ENCODE results near the gene ZBTB8OS. TPM values are rescaled to one million over a fixed set of nuclear protein-coding genes. Genes with fewer than 3 reads are reported as not detected.
A peak's percentile ranks its signal among the peaks of the same experiment; 100 is the strongest.

ZBTB8OS gene
- polyA plus RNA-seq, 4 donors, result 44.9 to 98.4 (median 73.3) TPM

DNA sequence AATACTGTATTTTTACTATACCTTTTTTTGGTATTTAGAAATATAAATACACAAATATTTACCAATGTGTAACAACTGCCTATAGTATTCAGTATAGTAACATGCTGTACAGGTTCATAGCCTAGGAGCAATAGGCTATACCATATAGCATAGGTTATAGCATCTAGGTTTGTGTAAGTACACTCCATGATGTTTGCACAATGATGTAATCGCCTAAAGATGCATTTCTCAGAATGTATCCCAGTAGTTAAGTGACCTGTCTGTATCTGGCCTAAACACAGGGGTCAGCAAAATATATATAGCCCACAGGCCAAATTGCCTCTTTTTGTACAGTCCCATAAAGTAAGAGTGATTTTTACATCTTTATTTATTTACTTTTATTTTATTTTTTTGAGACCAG, 24.2 kb downstream of the ZBTB8OS start:
- no peaks in the 10 kb centered on the region for H3K27me3 ChIP-seq (ENCODE audit: control insufficient read depth in 3 of 3, insufficient read depth in 3 of 3, low read length in 3 of 3)
- 92 to 97% (median 97%) methylated on average over 1 of the region's 1 CpG for WGBS, 3 donors
- no peaks in the 10 kb centered on the region for H3K4me1 ChIP-seq (ENCODE audit: control insufficient read depth in 3 of 3, insufficient read depth in 2 of 3, low read depth in 1 of 3, low read length in 2 of 3)
- H3K9me3 ChIP-seq (ENCODE audit: control insufficient read depth in 2 of 2, insufficient read depth in 1 of 2, low read depth in 1 of 2, low read length in 1 of 2), result no peaks in the 10 kb centered on the region
- DNase-seq (no peak), FAIRE-seq (no peak)
- peaks cover 6 to 37% (median 6%) of the 10 kb centered on the region in 3 donors for H3K36me3 ChIP-seq (ENCODE audit: control insufficient read depth in 3 of 3, insufficient read depth in 2 of 3, low read depth in 1 of 3, low read length in 3 of 3)
- no peak overlapping the region for H3K27ac ChIP-seq (ENCODE audit: low read depth in 1 of 3, low read length in 2 of 3)
- no peak overlapping the region for H3K4me3 ChIP-seq (ENCODE audit: low read depth in 1 of 3, low read length in 3 of 3)

DNA sequence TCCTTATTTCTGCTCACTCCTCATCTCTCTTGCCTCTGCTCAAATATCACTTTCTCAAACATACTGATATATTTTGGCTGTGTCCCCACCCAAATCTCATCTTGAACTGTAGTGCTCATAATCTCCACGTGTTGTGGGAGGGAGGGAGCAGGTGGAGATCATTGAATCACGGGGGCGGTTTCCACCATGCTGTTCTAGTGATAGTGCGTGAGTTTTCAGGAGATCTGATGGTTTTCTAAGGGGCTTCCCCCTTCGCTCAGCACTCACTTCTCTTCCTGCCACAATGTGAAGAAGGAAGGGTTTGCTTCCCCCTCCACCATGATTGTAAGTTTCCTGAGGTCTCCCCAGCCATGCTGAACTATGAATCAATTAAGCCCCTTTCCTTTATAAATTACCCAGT, 26.6 kb downstream of the ZBTB8OS start:
- peaks cover 6 to 27% (median 6%) of the 10 kb centered on the region in 3 donors for H3K36me3 ChIP-seq (ENCODE audit: control insufficient read depth in 3 of 3, insufficient read depth in 2 of 3, low read depth in 1 of 3, low read length in 3 of 3)
- no peaks in the 10 kb centered on the region for H3K27me3 ChIP-seq (ENCODE audit: control insufficient read depth in 3 of 3, insufficient read depth in 3 of 3, low read length in 3 of 3)
- peaks cover 0 to under 1% of the 10 kb centered on the region in 2 donors for H3K9me3 ChIP-seq (ENCODE audit: control insufficient read depth in 2 of 2, insufficient read depth in 1 of 2, low read depth in 1 of 2, low read length in 1 of 2)
- WGBS, 3 donors, result 68 to 77% (median 73%) methylated on average over 5 of the region's 5 CpGs
- DNase-seq (no peak), FAIRE-seq (no peak)
- H3K27ac ChIP-seq (ENCODE audit: low read depth in 1 of 3, low read length in 2 of 3), result no peak overlapping the region
- no peak overlapping the region for H3K4me3 ChIP-seq (ENCODE audit: low read depth in 1 of 3, low read length in 3 of 3)
- no peaks in the 10 kb centered on the region for H3K4me1 ChIP-seq (ENCODE audit: control insufficient read depth in 3 of 3, insufficient read depth in 2 of 3, low read depth in 1 of 3, low read length in 2 of 3)

DNA sequence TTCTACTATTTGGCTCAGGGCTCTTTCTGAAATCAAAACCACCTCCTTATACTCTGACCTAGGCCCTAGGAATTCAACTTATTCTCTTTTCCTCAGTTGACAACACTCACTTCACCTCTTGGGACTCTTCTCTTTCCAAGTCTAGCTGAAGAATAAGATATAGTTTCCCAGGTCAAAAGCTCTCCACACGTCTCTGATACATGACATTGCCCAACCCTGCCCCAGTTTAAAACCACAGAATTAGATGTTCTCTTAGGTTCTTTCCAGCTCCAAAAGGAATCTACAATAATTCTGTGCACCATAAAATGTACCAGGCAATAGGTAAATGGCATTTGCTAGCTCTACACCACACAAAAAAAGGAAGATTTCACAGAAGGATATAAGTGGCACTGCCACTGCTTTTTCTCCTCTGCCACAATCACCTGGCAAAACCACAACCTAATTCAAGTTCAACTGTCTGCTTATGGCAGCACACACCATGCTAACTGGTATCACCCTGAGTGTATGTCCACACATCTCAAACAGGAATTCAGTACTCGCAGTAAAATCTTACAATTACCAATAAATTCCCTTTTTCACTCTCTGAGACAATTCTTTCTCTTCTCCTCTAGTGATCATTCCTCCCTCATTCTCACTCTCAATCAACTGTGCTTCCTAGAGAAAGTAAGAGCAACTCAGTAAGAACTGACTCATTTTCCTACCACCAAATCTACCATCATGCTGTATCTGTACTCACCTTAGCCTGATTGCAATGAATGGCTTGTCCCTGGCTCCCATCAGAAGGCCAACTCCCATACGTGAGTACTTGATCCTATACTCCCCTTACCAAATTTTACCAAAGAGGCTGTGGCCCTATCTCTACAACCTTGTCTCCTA, 27.3 kb downstream of the ZBTB8OS start:
- FAIRE-seq, result no peak
- Histone ChIP-seq H3K4me1 (ENCODE audit: control insufficient read depth in 3 of 3, insufficient read depth in 2 of 3, low read depth in 1 of 3, low read length in 2 of 3) (no peaks in the 10 kb centered on the region), H3K4me3 (ENCODE audit: low read depth in 1 of 3, low read length in 3 of 3) (no peak overlapping the region), H3K36me3 (ENCODE audit: control insufficient read depth in 3 of 3, insufficient read depth in 2 of 3, low read depth in 1 of 3, low read length in 3 of 3) (peaks cover 6 to 22% (median 6%) of the 10 kb centered on the region in 3 donors), H3K27ac (ENCODE audit: low read depth in 1 of 3, low read length in 2 of 3) (no peak overlapping the region), H3K27me3 (ENCODE audit: control insufficient read depth in 3 of 3, insufficient read depth in 3 of 3, low read length in 3 of 3) (no peaks in the 10 kb centered on the region), H3K9me3 (ENCODE audit: control insufficient read depth in 2 of 2, insufficient read depth in 1 of 2, low read depth in 1 of 2, low read length in 1 of 2) (peaks cover 0 to 2% of the 10 kb centered on the region in 2 donors)
- no peak for DNase-seq
- 70 to 84% (median 77%) methylated on average over 3 of the region's 3 CpGs for WGBS, 3 donors

DNA sequence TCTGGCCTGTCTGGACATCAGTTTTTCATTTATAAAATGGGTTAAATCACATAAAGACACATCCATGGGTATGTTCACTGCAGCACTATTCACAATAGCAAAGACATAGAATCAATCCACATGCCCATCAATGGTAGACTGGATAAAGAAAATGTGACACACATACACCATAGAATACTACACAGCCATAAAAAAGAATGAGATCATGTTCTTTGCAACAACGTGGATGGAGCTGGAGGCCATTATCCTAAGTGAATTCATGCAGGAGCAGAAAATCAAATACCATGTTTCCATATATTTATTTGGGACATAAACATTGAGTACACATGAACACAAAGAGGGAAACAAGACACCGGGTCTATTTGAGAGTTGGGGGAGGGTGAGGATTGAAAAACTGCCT, 28.1 kb downstream of the ZBTB8OS start:
- peaks cover 2 to 17% (median 4%) of the 10 kb centered on the region in 3 donors for H3K36me3 ChIP-seq (ENCODE audit: control insufficient read depth in 3 of 3, insufficient read depth in 2 of 3, low read depth in 1 of 3, low read length in 3 of 3)
- DNase-seq (no peak), FAIRE-seq (no peak)
- H3K4me3 ChIP-seq (ENCODE audit: low read depth in 1 of 3, low read length in 3 of 3), result no peak overlapping the region
- H3K9me3 ChIP-seq (ENCODE audit: control insufficient read depth in 2 of 2, insufficient read depth in 1 of 2, low read depth in 1 of 2, low read length in 1 of 2), result peaks cover 0 to 2% of the 10 kb centered on the region in 2 donors
- H3K27me3 ChIP-seq (ENCODE audit: control insufficient read depth in 3 of 3, insufficient read depth in 3 of 3, low read length in 3 of 3), result no peaks in the 10 kb centered on the region
- 94 to 98% (median 97%) methylated on average over 2 of the region's 2 CpGs for WGBS, 3 donors
- no peak overlapping the region for H3K27ac ChIP-seq (ENCODE audit: low read depth in 1 of 3, low read length in 2 of 3)
- H3K4me1 ChIP-seq (ENCODE audit: control insufficient read depth in 3 of 3, insufficient read depth in 2 of 3, low read depth in 1 of 3, low read length in 2 of 3), result no peaks in the 10 kb centered on the region

DNA sequence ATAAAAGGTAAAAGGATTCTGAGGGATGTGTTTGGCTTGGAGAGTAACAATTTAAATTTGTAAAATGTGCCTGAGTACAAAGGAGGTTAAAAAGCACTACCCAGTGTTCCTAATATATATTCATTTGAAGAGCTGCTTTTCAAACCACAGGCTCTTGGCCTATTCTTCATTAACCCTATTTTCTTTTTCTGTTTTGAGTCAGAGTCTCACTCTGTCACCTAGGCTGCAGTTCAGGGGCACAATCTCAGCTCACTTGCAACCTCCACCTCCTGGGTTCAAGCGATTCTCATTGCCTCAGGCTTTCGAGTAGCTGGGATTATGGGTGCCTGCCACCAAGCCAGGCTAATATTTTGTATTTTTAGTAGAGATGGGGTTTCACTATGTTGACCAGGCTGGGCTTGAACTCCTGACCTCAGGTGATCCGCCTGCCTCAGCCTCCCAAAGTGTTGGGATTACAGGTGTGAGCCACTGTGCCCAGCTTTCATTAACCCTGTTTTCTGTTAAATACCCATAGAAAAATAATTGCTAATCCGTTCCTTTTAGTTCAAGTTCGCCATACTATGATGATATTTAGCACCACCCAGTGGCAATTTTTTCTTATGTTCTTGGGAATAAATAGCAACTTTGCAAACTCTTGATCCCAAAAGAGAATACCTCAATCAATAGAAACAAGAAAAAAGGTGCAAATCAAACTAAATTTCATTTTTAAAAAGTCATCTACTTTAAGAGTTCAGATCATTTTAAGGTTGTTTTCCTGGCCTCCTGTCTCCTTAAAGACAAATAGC, 30.5 kb downstream of the ZBTB8OS start:
- 60 to 73% (median 65%) methylated on average over 5 of the region's 5 CpGs for WGBS, 3 donors
- Histone ChIP-seq H3K36me3 (ENCODE audit: control insufficient read depth in 3 of 3, insufficient read depth in 2 of 3, low read depth in 1 of 3, low read length in 3 of 3) (peaks cover 2 to 8% (median 4%) of the 10 kb centered on the region in 3 donors), H3K9me3 (ENCODE audit: control insufficient read depth in 2 of 2, insufficient read depth in 1 of 2, low read depth in 1 of 2, low read length in 1 of 2) (peaks cover 0 to 2% of the 10 kb centered on the region in 2 donors), H3K4me3 (ENCODE audit: low read depth in 1 of 3, low read length in 3 of 3) (no peak overlapping the region), H3K27me3 (ENCODE audit: control insufficient read depth in 3 of 3, insufficient read depth in 3 of 3, low read length in 3 of 3) (no peaks in the 10 kb centered on the region), H3K4me1 (ENCODE audit: control insufficient read depth in 3 of 3, insufficient read depth in 2 of 3, low read depth in 1 of 3, low read length in 2 of 3) (no peaks in the 10 kb centered on the region), H3K27ac (ENCODE audit: low read depth in 1 of 3, low read length in 2 of 3) (no peak overlapping the region)
- no peak for DNase-seq
- FAIRE-seq, result no peak

DNA sequence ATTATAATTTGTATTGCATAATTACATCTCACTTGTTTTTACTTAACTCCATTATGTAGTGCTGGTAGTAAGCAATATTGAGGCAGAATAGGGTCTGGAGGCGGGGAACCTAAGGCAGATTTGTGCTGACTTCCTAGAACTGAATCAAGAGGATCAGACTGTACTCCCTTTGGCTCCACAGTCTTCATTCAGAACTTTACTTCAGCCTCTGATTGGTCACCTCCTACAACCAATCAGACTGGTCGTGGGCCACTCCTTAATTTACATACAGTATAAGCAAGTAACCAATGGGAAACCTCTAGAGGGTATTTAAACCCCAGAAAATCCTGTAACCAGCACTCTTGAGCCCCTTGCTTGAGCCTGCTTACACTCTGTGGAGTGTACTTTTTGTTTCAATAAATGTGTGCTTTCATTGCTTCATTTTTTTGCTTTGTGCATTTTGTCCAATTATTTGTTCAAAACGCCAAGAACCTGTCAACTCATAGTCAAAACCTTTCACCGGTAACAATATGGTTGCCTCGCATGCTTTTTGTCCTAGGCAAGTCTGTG, 31.6 kb downstream of the ZBTB8OS start:
- no peak overlapping the region for H3K4me3 ChIP-seq (ENCODE audit: low read depth in 1 of 3, low read length in 3 of 3)
- H3K36me3 ChIP-seq (ENCODE audit: control insufficient read depth in 3 of 3, insufficient read depth in 2 of 3, low read depth in 1 of 3, low read length in 3 of 3), result peaks cover 2 to 6% (median 4%) of the 10 kb centered on the region in 3 donors
- no peaks in the 10 kb centered on the region for H3K4me1 ChIP-seq (ENCODE audit: control insufficient read depth in 3 of 3, insufficient read depth in 2 of 3, low read depth in 1 of 3, low read length in 2 of 3)
- H3K27me3 ChIP-seq (ENCODE audit: control insufficient read depth in 3 of 3, insufficient read depth in 3 of 3, low read length in 3 of 3), result no peaks in the 10 kb centered on the region
- H3K9me3 ChIP-seq (ENCODE audit: control insufficient read depth in 2 of 2, insufficient read depth in 1 of 2, low read depth in 1 of 2, low read length in 1 of 2), result peaks cover 0 to 2% of the 10 kb centered on the region in 2 donors
- DNase-seq (peak in 1 of 2 donors; percentile 2), FAIRE-seq (no peak)
- no peak overlapping the region for H3K27ac ChIP-seq (ENCODE audit: low read depth in 1 of 3, low read length in 2 of 3)
- 94 to 99% (median 98%) methylated on average over 5 of the region's 5 CpGs for WGBS, 3 donors

DNA sequence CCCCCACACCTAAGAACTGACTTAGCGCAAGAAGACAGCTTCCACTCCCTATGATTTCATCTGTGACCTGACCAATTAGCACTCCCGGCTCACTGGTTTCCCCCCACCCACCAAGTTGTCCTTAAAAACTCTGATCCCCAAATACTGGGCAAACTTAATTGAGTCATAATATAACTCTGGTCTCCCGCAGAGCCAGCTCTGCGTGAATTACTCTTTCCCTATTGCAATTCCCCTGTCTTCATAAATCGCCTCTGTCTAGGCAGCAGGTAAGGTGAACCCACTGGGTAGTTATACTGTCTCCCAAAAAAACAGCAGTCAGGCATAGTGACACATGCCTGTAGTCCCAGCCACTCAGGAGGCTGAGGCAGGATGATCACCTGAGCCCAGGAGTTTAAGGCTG, 36.9 kb downstream of the ZBTB8OS start:
- H3K27ac ChIP-seq (ENCODE audit: low read depth in 1 of 3, low read length in 2 of 3), result no peak overlapping the region
- no peak overlapping the region for H3K4me3 ChIP-seq (ENCODE audit: low read depth in 1 of 3, low read length in 3 of 3)
- peaks cover 0 to 4% (median 3%) of the 10 kb centered on the region in 3 donors for H3K4me1 ChIP-seq (ENCODE audit: control insufficient read depth in 3 of 3, insufficient read depth in 2 of 3, low read depth in 1 of 3, low read length in 2 of 3)
- no peaks in the 10 kb centered on the region for H3K27me3 ChIP-seq (ENCODE audit: control insufficient read depth in 3 of 3, insufficient read depth in 3 of 3, low read length in 3 of 3)
- FAIRE-seq (no peak), DNase-seq (no peak)
- no peaks in the 10 kb centered on the region for H3K9me3 ChIP-seq (ENCODE audit: control insufficient read depth in 2 of 2, insufficient read depth in 1 of 2, low read depth in 1 of 2, low read length in 1 of 2)
- no peaks in the 10 kb centered on the region for H3K36me3 ChIP-seq (ENCODE audit: control insufficient read depth in 3 of 3, insufficient read depth in 2 of 3, low read depth in 1 of 3, low read length in 3 of 3)
- 90 to 91% (median 90%) methylated on average over 5 of the region's 5 CpGs for WGBS, 3 donors

DNA sequence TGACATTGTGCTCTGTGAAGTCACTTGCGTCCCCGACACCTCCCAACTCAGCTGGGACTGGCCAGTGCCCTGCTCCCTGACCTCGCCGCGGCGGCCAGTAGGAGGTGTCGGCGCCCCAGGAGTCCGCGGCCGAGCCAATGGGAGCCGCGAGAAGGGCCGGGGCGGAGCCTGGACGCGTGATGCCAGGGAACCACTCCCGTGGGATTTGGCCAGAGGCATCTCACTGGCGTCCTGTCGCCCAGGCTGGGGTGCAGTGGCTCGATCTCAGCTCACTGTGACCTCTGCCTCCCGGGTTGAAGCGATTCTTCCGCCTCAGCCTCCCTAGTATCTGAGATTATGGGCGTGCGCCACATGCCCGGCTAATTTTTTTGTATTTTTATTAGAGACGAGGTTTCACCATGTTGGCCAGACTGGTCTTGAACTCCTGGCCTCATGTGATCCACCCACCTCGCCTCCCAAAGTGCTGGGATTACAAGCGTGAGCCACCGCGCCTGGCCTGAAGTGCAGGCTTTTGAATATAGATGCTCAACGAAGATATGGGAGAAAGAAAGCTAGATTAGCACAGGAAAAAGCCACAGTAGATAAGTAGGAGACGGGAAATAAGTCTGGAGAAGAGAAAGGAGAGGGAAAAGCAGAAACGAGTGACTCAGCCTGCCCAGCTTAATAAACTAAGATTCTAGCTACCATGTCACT, 38.0 kb downstream of the ZBTB8OS start:
- Histone ChIP-seq H3K4me1 (ENCODE audit: control insufficient read depth in 3 of 3, insufficient read depth in 2 of 3, low read depth in 1 of 3, low read length in 2 of 3) (peaks cover 0 to 4% (median 3%) of the 10 kb centered on the region in 3 donors), H3K27me3 (ENCODE audit: control insufficient read depth in 3 of 3, insufficient read depth in 3 of 3, low read length in 3 of 3) (no peaks in the 10 kb centered on the region), H3K4me3 (ENCODE audit: low read depth in 1 of 3, low read length in 3 of 3) (peak overlapping the region; percentile 29 to 49 (median 43)), H3K9me3 (ENCODE audit: control insufficient read depth in 2 of 2, insufficient read depth in 1 of 2, low read depth in 1 of 2, low read length in 1 of 2) (no peaks in the 10 kb centered on the region), H3K36me3 (ENCODE audit: control insufficient read depth in 3 of 3, insufficient read depth in 2 of 3, low read depth in 1 of 3, low read length in 3 of 3) (peaks cover 0 to 2% (median 0%) of the 10 kb centered on the region in 3 donors), H3K27ac (ENCODE audit: low read depth in 1 of 3, low read length in 2 of 3) (peak overlapping the region in 1 of 3 donors; percentile 32)
- no peak for FAIRE-seq
- WGBS, 3 donors, result 1 to 9% (median 7%) methylated on average over 32 to 35 of the region's 35 CpGs
- peak; percentile 83 to 90 for DNase-seq

Data from small intestine (tissue), 7 donors.